GM12878 (cell line): Measurements from ENCODE around the gene STK11. TPM values are rescaled to one million over a fixed set of nuclear protein-coding genes. Genes with fewer than 3 reads are reported as not detected.

ENCODE experiments used
- ATAC-seq: fragments of 200-7000 bp; cut with Tn5 transposase; 3 replicates; pipeline ENCODE4 v1.9.1; 2020; ENCODE audit warnings: mild to moderate bottlenecking, moderate library complexity
- BruUV-seq: library from RNA; stranded (reverse); fragments of 400-500 nt; replicated peaks from 2 replicates; lab custom pipeline; 2021; lab: Mats Ljungman, UMichigan
- CTCF ChIA-PET: fragments of 300-600 bp; sonication (Branson Sonifier 250); formaldehyde crosslinking; extraction: SDS; loops from one replicate; lab custom pipeline; 2021; ENCODE audit warnings: inconsistent platforms; lab: Yijun Ruan, JAX
- POLR2A ChIA-PET: fragments of 350-600 bp; formaldehyde crosslinking; extraction: SDS; loops from one replicate; lab custom pipeline; 2021; ENCODE audit warnings: inconsistent platforms; lab: Charles Lee
- RAD21 ChIA-PET: fragments of 300-600 bp; sonication (Branson Sonifier 250); formaldehyde crosslinking; loops from one replicate; lab custom pipeline; 2023; ENCODE audit warnings: antibody characterized with exemption; ENCODE audit not compliant: unreplicated experiment; lab: Charles Lee
- SMC1A ChIA-PET: fragments of 300-600 bp; sonication (Branson Sonifier 250); formaldehyde crosslinking; loops from one replicate; lab custom pipeline; 2023; ENCODE audit not compliant: unreplicated experiment, uncharacterized antibody; lab: Charles Lee
- DNase-seq: peaks from one replicate; pipeline ENCODE4 v3.0.0-alpha.2; 2011; ENCODE audit warnings: low read depth, low spot score
- FAIRE-seq: peaks from 3 replicates; lab custom pipeline; 2011; peaks lifted over from hg19 to GRCh38; lab: Jason Lieb, UNC
- H2AFZ ChIP-seq: 2 replicates; pipeline ENCODE4 v1.6.0; 2011; ENCODE audit warnings: low read depth, low read length, control low read depth; ENCODE audit not compliant: control insufficient read depth
- H3K27ac ChIP-seq: 2 replicates; pipeline ENCODE4 v1.5.1; 2011; ENCODE audit warnings: control low read depth; ENCODE audit not compliant: control insufficient read depth, insufficient read depth
- H3K27me3 ChIP-seq, 2 experiments: replicated peaks in 1 of 2; 2 replicates each; pipeline versions ENCODE4 v1.6.0 to v1.6.1; 2011; ENCODE audit warnings: low read length in 1 of 2; ENCODE audit not compliant: control insufficient read depth in 2 of 2, insufficient read depth in 2 of 2
- H3K36me3 ChIP-seq, 2 experiments: 2 replicates each; pipeline ENCODE4 v1.5.1; 2011; ENCODE audit warnings: low read length in 1 of 2; ENCODE audit not compliant: control insufficient read depth in 2 of 2, insufficient read depth in 2 of 2
- H3K4me1 ChIP-seq: 2 replicates; pipeline ENCODE4 v1.6.1; 2011; ENCODE audit warnings: mild to moderate bottlenecking, low read length, moderate library complexity, mixed read lengths; ENCODE audit not compliant: control insufficient read depth, insufficient read depth
- H3K4me2 ChIP-seq: 2 replicates; pipeline ENCODE4 v1.6.0; 2011; ENCODE audit warnings: control low read depth; ENCODE audit not compliant: control insufficient read depth, insufficient read depth
- H3K4me3 ChIP-seq: fragments of 200-600 bp; sonication (generic); 2 replicates; pipeline ENCODE4 v1.5.1; 2016
- H3K79me2 ChIP-seq: 2 replicates; pipeline ENCODE4 v1.6.0; 2011; ENCODE audit warnings: low read length; ENCODE audit not compliant: control insufficient read depth, insufficient read depth
- H3K9ac ChIP-seq: 2 replicates; pipeline ENCODE4 v1.8.0; 2011; ENCODE audit warnings: low read length, control low read depth, mixed read lengths; ENCODE audit not compliant: control insufficient read depth, insufficient read depth
- H3K9me3 ChIP-seq: replicated peaks from 3 replicates; pipeline ENCODE4 v1.5.1; 2011; ENCODE audit warnings: mild to moderate bottlenecking, low read length; ENCODE audit not compliant: control insufficient read depth, insufficient read depth
- H4K20me1 ChIP-seq: 2 replicates; pipeline ENCODE4 v1.6.0; 2011; ENCODE audit not compliant: control insufficient read depth, insufficient read depth
- CEBPZ ChIP-seq: fragments of 150-350 bp; IDR thresholded peaks from 2 replicates; pipeline ENCODE4 v1.6.1; 2016; ENCODE audit warnings: low read depth, low read length
- HDAC2 ChIP-seq: fragments of 200-600 bp; sonication (generic); IDR thresholded peaks from 2 replicates; pipeline ENCODE4 v1.6.1; 2017
- IRF5 ChIP-seq: fragments of 450-650 bp; IDR thresholded peaks from 2 replicates; pipeline ENCODE4 v1.6.1; 2017; ENCODE audit warnings: borderline replicate concordance
- KDM1A ChIP-seq: fragments of 200-600 bp; sonication (generic); IDR thresholded peaks from 2 replicates; pipeline ENCODE4 v1.6.1; 2016; ENCODE audit warnings: borderline replicate concordance
- MTA3 ChIP-seq: IDR thresholded peaks from 2 replicates; pipeline ENCODE4 v1.6.1; 2012; ENCODE audit warnings: low read length, inconsistent platforms, borderline replicate concordance
- NRF1 ChIP-seq: conservative IDR thresholded peaks from 2 replicates; pipeline ENCODE4 v1.6.1; 2011; ENCODE audit warnings: mild to moderate bottlenecking, low read depth, low read length, improper control_type of control experiment
- POU2F2 ChIP-seq: IDR thresholded peaks from 3 replicates; pipeline ENCODE4 v1.6.1; 2011; ENCODE audit warnings: low read depth, mild to moderate bottlenecking, low read length, borderline replicate concordance
- RB1 ChIP-seq: fragments of 450-650 bp; formaldehyde crosslinking; IDR thresholded peaks from 2 replicates; pipeline ENCODE4 v1.6.1; 2017; ENCODE audit warnings: mild to moderate bottlenecking, borderline replicate concordance
- RUNX3 ChIP-seq: IDR thresholded peaks from 2 replicates; pipeline ENCODE4 v1.6.1; 2012; ENCODE audit warnings: low read length, inconsistent platforms
- SPI1 ChIP-seq: IDR thresholded peaks from 2 replicates; pipeline ENCODE4 v1.6.1; 2011; ENCODE audit warnings: low read depth, mild to moderate bottlenecking, low read length, moderate library complexity, borderline replicate concordance; ENCODE audit not compliant: insufficient read depth
- SREBF1 ChIP-seq: IDR thresholded peaks from 2 replicates; pipeline ENCODE4 v1.6.1; 2012; ENCODE audit warnings: mild to moderate bottlenecking, low read length
- SUZ12 ChIP-seq: fragments of 200-600 bp; sonication (generic); IDR thresholded peaks from one replicate; pipeline ENCODE4 v1.6.1; 2018; ENCODE audit warnings: antibody characterized with exemption, mild to moderate bottlenecking; ENCODE audit not compliant: unreplicated experiment
- TARDBP ChIP-seq: IDR thresholded peaks from 2 replicates; pipeline ENCODE4 v1.6.1; 2016; ENCODE audit warnings: borderline replicate concordance
- ZNF217 ChIP-seq: fragments of 450-650 bp; IDR thresholded peaks from 2 replicates; pipeline ENCODE4 v1.6.1; 2017; ENCODE audit warnings: antibody characterized with exemption, mild to moderate bottlenecking
- ZNF687 ChIP-seq: fragments of 450-650 bp; IDR thresholded peaks from 2 replicates; pipeline ENCODE4 v1.6.1; 2017; ENCODE audit warnings: mild to moderate bottlenecking, moderate library complexity
- WGBS: methylation state at CpG from one replicate; pipeline ENCODE4 v1.1.6; 2016; ENCODE audit warnings: low lambda C conversion rate; ENCODE audit not compliant: insufficient replicate concordance, insufficient coverage; ENCODE audit errors: missing lambda C conversion rate; 5-methylcytosine and 5-hydroxymethylcytosine counted together
- in situ Hi-C: fragments of 300-500 bp; cut with MboI; formaldehyde crosslinking; loops from 9 replicates; pipeline ENCODE4 v1.14.3; 2018; ENCODE audit warnings: mixed read lengths
- intact Hi-C: fragments of 100-400 bp; cut with micrococcal nuclease; formaldehyde crosslinking; loops from one replicate; pipeline ENCODE4 v1.14.2; 2022; ENCODE audit not compliant: unreplicated experiment
- polyA plus RNA-seq, 11 experiments: library from polyadenylated mRNA; depleted of rRNA in 4 of 11; unstranded in 6 of 11; stranded (reverse) in 5 of 11; fragments of >200 nt; fragmentation: Nextera tagmentation in 4 of 11; fragmentation: Illumina TruSeq in 1 of 11; extraction: Ambion mirVana in 4 of 11; extraction: Trizol in 1 of 11; gene quantifications; 1 replicate in 1 of 11; 2 replicates in 10 of 11; pipeline versions ENCODE4 v1.2.1 to v1.2.3, GENCODE V29; 2011 to 2016; ENCODE audit warnings: inconsistent platforms in 2 of 11, missing spikeins in 2 of 11, low read depth in 1 of 11
- total RNA-seq, 4 experiments: library from RNA; depleted of rRNA in 3 of 4; stranded (reverse); fragments of >200 nt in 3 of 4; fragmentation: Illumina TruSeq in 1 of 4; extraction: Trizol in 1 of 4; gene quantifications; 2 replicates each; pipeline versions ENCODE4 v1.2.1 to v1.2.3, GENCODE V29; 2013 to 2021

Gene STK11
- total and polyA plus RNA-seq, 10 of the 15 experiments (the other 5 are each of a cell fraction or from before 2014, with no cell fraction given): 0.33 to 71.0 (median 23.8) TPM

- H3K27ac ChIP-seq: no peak overlapping the region
- ChIA-PET CTCF (no interaction called here), RAD21 (no interaction called here), SMC1A (no interaction called here), POLR2A (no interaction called here)
- no peak for ATAC-seq
- H3K9me3 ChIP-seq: peaks cover 1% of the 10 kb centered on the region; the same call in 1 of the 3 replicates
- BruUV-seq: no TSS peak
- intact Hi-C loops (no loop called here), in situ Hi-C loops (no loop called here)
- peaks cover 51% of the 10 kb centered on the region for H3K79me2 ChIP-seq
- H3K4me2 ChIP-seq: no peak overlapping the region
- no peak overlapping the region for H3K4me3 ChIP-seq
- no peak overlapping the region for H3K9ac ChIP-seq
- WGBS: 96% methylated on average over 48 of the region's 50 CpGs
- H2AFZ ChIP-seq: no peak overlapping the region
- H3K36me3 ChIP-seq: peaks cover 5% of the 10 kb centered on the region in 2 experiments; a peak in 3 of 4 replicates
- TF ChIP-seq RB1 (no peak), HDAC2 (no peak), RUNX3 (no peak), SUZ12 (no peak), ZNF687 (no peak), ZNF217 (no peak), NRF1 (no peak), MTA3 (no peak), SREBF1 (no peak), POU2F2 (no peak), KDM1A (no peak), SPI1 (no peak), IRF5 (no peak), TARDBP (no peak), CEBPZ (no peak)
- H4K20me1 ChIP-seq: no peaks in the 10 kb centered on the region
- peaks cover 3% of the 10 kb centered on the region; the same call in 1 of the 2 replicates for H3K4me1 ChIP-seq
- no peak for FAIRE-seq
- no peak for DNase-seq
- no peaks in the 10 kb centered on the region for H3K27me3 ChIP-seq
These were observed 36.8 kb upstream of the STK11 start for GRCh38 chr19:1168572-1169410.
